Parathyroid adenoma (tissue), 2 donors: Measurements from ENCODE around the gene GRIN2C.

Experiments
- H2AFZ ChIP-seq: fragments of 300-600 bp; sonication (generic); one replicate; pipeline ENCODE4 v1.7.0; 2017; ENCODE audit warnings: antibody characterized with exemption, mild to moderate bottlenecking
- H3K27ac ChIP-seq: fragments of 300-600 bp; sonication (generic); one replicate; pipeline ENCODE4 v1.7.0; 2017
- H3K27me3 ChIP-seq: fragments of 300-600 bp; sonication (generic); one replicate; pipeline ENCODE4 v1.7.0; 2017; ENCODE audit warnings: low read length; ENCODE audit not compliant: control insufficient read depth, insufficient read depth
- H3K36me3 ChIP-seq: fragments of 300-600 bp; sonication (generic); one replicate; pipeline ENCODE4 v1.7.0; 2017; ENCODE audit warnings: low read length; ENCODE audit not compliant: control insufficient read depth, insufficient read depth
- H3K4me1 ChIP-seq: fragments of 300-600 bp; sonication (generic); one replicate; pipeline ENCODE4 v1.7.0; 2017; ENCODE audit warnings: control low read depth
- H3K4me2 ChIP-seq: fragments of 300-600 bp; sonication (generic); one replicate; pipeline ENCODE4 v1.7.0; 2017; ENCODE audit warnings: low read length
- H3K4me3 ChIP-seq: fragments of 300-600 bp; sonication (generic); one replicate; pipeline ENCODE4 v1.7.0; 2017; ENCODE audit warnings: low read depth, low read length
- H3K79me2 ChIP-seq: fragments of 300-600 bp; sonication (generic); one replicate; pipeline ENCODE4 v1.7.0; 2017; ENCODE audit warnings: control low read depth
- H3K9ac ChIP-seq: fragments of 300-600 bp; sonication (generic); one replicate; pipeline ENCODE4 v1.7.0; 2017; ENCODE audit warnings: mild to moderate bottlenecking
- H3K9me3 ChIP-seq: fragments of 300-600 bp; sonication (generic); one replicate; pipeline ENCODE4 v1.7.0; 2017; ENCODE audit warnings: low read length; ENCODE audit not compliant: control insufficient read depth
- TF ChIP-seq, protein P1 (sequence below): fragments of 300-600 bp; sonication (generic); IDR thresholded peaks from one replicate; pipeline ENCODE4 v1.7.0; 2017; ENCODE audit warnings: antibody characterized with exemption, mild to moderate bottlenecking
- donor health status: primary hyperparathyroidism.

GRIN2C gene

DNA sequence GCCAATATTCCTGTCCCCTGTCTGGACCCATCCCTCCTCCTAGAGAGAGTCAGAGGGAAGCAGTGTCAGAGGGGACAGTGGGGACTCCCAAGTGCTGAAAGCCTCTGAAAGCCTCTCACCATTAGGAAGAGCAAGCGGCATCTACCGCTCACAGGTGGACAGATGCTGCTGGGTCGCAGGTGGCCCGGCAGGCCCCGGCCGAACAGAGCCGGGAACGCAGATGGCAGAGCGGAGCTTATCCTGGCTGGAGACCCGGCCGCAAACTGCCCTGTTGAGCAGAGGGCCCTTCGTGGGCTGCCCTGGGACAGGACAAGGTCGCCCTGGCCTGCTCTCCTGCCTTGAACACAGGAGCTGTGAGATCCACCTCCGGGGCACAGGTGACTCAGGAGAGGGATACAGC is 60.6 kb downstream of the GRIN2C start:
- no peaks in the 10 kb centered on the region for H3K9me3 ChIP-seq
- H3K79me2 ChIP-seq = no peaks in the 10 kb centered on the region
- no peak overlapping the region for H3K4me3 ChIP-seq
- H3K4me2 ChIP-seq = no peak overlapping the region
- no peaks in the 10 kb centered on the region for H3K36me3 ChIP-seq
- no peak overlapping the region for H3K27ac ChIP-seq
- no peaks in the 10 kb centered on the region for H3K27me3 ChIP-seq
- no peaks in the 10 kb centered on the region for H3K4me1 ChIP-seq
- TF ChIP-seq, protein P1, sequence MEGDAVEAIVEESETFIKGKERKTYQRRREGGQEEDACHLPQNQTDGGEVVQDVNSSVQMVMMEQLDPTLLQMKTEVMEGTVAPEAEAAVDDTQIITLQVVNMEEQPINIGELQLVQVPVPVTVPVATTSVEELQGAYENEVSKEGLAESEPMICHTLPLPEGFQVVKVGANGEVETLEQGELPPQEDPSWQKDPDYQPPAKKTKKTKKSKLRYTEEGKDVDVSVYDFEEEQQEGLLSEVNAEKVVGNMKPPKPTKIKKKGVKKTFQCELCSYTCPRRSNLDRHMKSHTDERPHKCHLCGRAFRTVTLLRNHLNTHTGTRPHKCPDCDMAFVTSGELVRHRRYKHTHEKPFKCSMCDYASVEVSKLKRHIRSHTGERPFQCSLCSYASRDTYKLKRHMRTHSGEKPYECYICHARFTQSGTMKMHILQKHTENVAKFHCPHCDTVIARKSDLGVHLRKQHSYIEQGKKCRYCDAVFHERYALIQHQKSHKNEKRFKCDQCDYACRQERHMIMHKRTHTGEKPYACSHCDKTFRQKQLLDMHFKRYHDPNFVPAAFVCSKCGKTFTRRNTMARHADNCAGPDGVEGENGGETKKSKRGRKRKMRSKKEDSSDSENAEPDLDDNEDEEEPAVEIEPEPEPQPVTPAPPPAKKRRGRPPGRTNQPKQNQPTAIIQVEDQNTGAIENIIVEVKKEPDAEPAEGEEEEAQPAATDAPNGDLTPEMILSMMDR = no peak
- no peak overlapping the region for H2AFZ ChIP-seq
- H3K9ac ChIP-seq = no peak overlapping the region

GRCh38 chr17:74798239-74798707 is 61.4 kb downstream of the GRIN2C start:
- H3K9me3 ChIP-seq = no peaks in the 10 kb centered on the region
- H3K79me2 ChIP-seq = no peaks in the 10 kb centered on the region
- H3K9ac ChIP-seq = no peak overlapping the region
- TF ChIP-seq, protein P1 = no peak
- no peak overlapping the region for H3K4me2 ChIP-seq
- no peaks in the 10 kb centered on the region for H3K36me3 ChIP-seq
- no peak overlapping the region for H3K27ac ChIP-seq
- H2AFZ ChIP-seq = no peak overlapping the region
- H3K27me3 ChIP-seq = no peaks in the 10 kb centered on the region
- no peaks in the 10 kb centered on the region for H3K4me1 ChIP-seq
- no peak overlapping the region for H3K4me3 ChIP-seq

DNA sequence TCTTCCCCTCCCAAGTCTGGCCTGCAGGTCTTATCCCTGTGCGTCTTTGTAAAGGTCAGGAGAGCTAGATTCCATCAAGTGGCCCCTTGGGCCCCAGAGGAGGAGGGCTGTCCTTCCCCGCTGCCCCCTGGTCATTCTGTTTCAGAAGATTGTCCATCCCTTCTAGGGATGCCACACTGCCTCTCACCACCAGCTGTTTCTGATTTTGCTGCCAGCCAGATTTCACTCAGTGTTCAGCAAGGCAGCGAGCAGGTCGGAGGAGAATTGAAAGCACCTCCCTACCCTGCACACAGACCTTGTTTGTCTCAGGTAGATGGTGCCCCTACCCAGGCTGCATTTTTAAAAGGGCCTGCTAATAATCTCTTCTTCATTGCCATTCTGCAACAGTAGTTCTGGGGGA is 61.9 kb downstream of the GRIN2C start:
- no peak overlapping the region for H3K27ac ChIP-seq
- H3K36me3 ChIP-seq = no peaks in the 10 kb centered on the region
- H3K4me2 ChIP-seq = no peak overlapping the region

GRCh38 chr17:74796866-74797265 is 62.8 kb downstream of the GRIN2C start:
- Histone ChIP-seq H3K4me1 (no peaks in the 10 kb centered on the region), H3K4me2 (no peak overlapping the region), H3K79me2 (no peaks in the 10 kb centered on the region), H3K27ac (no peak overlapping the region), H2AFZ (no peak overlapping the region), H3K9me3 (no peaks in the 10 kb centered on the region), H3K36me3 (no peaks in the 10 kb centered on the region), H3K27me3 (no peaks in the 10 kb centered on the region), H3K4me3 (no peak overlapping the region), H3K9ac (no peak overlapping the region)
- TF ChIP-seq, protein P1 = no peak

More for the DNA sequence above, 61.9 kb downstream of the GRIN2C start:
- H3K9me3 ChIP-seq = no peaks in the 10 kb centered on the region
- H3K27me3 ChIP-seq = no peaks in the 10 kb centered on the region
- no peaks in the 10 kb centered on the region for H3K79me2 ChIP-seq
- H3K4me3 ChIP-seq = no peak overlapping the region
- H2AFZ ChIP-seq = no peak overlapping the region
- H3K9ac ChIP-seq = no peak overlapping the region
- H3K4me1 ChIP-seq = no peaks in the 10 kb centered on the region
- TF ChIP-seq, protein P1 = no peak

- H3K27ac ChIP-seq = no peak overlapping the region
- H3K36me3 ChIP-seq = no peaks in the 10 kb centered on the region
- H3K4me1 ChIP-seq = peaks cover under 1% of the 10 kb centered on the region
- H3K9ac ChIP-seq = no peak overlapping the region
- H3K9me3 ChIP-seq = no peaks in the 10 kb centered on the region
- no peaks in the 10 kb centered on the region for H3K79me2 ChIP-seq
- TF ChIP-seq, protein P1 = no peak
- H3K4me2 ChIP-seq = no peak overlapping the region
- H2AFZ ChIP-seq = no peak overlapping the region
- no peak overlapping the region for H3K4me3 ChIP-seq
- H3K27me3 ChIP-seq = no peaks in the 10 kb centered on the region
These were observed 63.5 kb downstream of the GRIN2C start for GRCh38 chr17:74796211-74796610.
